ENCODE measurements around the gene EEPD1.

GRCh38 chr7:36210291-36210922, 57.4 kb downstream of the EEPD1 start:
- TF ChIP-seq FOXA1 (IDR thresholded peaks at IDR 0.05) (no peak), RXRA (IDR thresholded peaks at IDR 0.05) (no peak), EGR1 (IDR thresholded peaks at IDR 0.05; ENCODE audit: low read depth in 2 of 2) (no peak), JUND (IDR thresholded peaks at IDR 0.05) (no peak), ATF3 (IDR thresholded peaks at IDR 0.05) (no peak), YY1 (IDR thresholded peaks at IDR 0.05) (no peak), TAF1 (conservative IDR thresholded peaks at IDR 0.05) (no peak), GABPA (IDR thresholded peaks at IDR 0.05 in 1 of 2, conservative IDR thresholded peaks at IDR 0.05 in 1 of 2) (no peak), NR2F2 (IDR thresholded peaks at IDR 0.05) (no peak)
- TF ChIP-seq, protein P1, sequence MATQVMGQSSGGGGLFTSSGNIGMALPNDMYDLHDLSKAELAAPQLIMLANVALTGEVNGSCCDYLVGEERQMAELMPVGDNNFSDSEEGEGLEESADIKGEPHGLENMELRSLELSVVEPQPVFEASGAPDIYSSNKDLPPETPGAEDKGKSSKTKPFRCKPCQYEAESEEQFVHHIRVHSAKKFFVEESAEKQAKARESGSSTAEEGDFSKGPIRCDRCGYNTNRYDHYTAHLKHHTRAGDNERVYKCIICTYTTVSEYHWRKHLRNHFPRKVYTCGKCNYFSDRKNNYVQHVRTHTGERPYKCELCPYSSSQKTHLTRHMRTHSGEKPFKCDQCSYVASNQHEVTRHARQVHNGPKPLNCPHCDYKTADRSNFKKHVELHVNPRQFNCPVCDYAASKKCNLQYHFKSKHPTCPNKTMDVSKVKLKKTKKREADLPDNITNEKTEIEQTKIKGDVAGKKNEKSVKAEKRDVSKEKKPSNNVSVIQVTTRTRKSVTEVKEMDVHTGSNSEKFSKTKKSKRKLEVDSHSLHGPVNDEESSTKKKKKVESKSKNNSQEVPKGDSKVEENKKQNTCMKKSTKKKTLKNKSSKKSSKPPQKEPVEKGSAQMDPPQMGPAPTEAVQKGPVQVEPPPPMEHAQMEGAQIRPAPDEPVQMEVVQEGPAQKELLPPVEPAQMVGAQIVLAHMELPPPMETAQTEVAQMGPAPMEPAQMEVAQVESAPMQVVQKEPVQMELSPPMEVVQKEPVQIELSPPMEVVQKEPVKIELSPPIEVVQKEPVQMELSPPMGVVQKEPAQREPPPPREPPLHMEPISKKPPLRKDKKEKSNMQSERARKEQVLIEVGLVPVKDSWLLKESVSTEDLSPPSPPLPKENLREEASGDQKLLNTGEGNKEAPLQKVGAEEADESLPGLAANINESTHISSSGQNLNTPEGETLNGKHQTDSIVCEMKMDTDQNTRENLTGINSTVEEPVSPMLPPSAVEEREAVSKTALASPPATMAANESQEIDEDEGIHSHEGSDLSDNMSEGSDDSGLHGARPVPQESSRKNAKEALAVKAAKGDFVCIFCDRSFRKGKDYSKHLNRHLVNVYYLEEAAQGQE (IDR thresholded peaks at IDR 0.05), result no peak
- TF ChIP-seq, protein P2, sequence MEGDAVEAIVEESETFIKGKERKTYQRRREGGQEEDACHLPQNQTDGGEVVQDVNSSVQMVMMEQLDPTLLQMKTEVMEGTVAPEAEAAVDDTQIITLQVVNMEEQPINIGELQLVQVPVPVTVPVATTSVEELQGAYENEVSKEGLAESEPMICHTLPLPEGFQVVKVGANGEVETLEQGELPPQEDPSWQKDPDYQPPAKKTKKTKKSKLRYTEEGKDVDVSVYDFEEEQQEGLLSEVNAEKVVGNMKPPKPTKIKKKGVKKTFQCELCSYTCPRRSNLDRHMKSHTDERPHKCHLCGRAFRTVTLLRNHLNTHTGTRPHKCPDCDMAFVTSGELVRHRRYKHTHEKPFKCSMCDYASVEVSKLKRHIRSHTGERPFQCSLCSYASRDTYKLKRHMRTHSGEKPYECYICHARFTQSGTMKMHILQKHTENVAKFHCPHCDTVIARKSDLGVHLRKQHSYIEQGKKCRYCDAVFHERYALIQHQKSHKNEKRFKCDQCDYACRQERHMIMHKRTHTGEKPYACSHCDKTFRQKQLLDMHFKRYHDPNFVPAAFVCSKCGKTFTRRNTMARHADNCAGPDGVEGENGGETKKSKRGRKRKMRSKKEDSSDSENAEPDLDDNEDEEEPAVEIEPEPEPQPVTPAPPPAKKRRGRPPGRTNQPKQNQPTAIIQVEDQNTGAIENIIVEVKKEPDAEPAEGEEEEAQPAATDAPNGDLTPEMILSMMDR (IDR thresholded peaks at IDR 0.05; ENCODE audit: low read depth, low read length, missing input control), result no peak

All from liver (tissue), 3 donors.